SIG-M5 treated with dmso at 0.1 percent for 504 hours (cell line): ENCODE measurements around the gene TOMM7.

Experiments used
- DNase-seq: peaks from one replicate; lab custom pipeline; 2025; ENCODE audit not compliant: unreplicated experiment; lab: John Stamatoyannopoulos, UW

The TOMM7 gene

GRCh38 chr7:22822486-22823141 lies at the start of gene TOMM7:
Gene TOMM7, minus strand, starts transcription at chr7:22822849. Its CDS starts 70 bp downstream, at chr7:22822779.
- DNase-seq: peak; percentile 95

GRCh38 chr7:22872096-22872807 lies 49.6 kb upstream of the TOMM7 start:
- peak; percentile 72 for DNase-seq

GRCh38 chr7:22871661-22872060 lies 49.0 kb upstream of the TOMM7 start:
- no peak for DNase-seq

GRCh38 chr7:22868509-22868908 lies 45.9 kb upstream of the TOMM7 start:
- DNase-seq: peak; percentile 22

GRCh38 chr7:22867589-22867988 lies 44.9 kb upstream of the TOMM7 start:
- DNase-seq: no peak

- DNase-seq: no peak
Observed at GRCh38 chr7:22867003-22867402, 44.4 kb upstream of the TOMM7 start.

GRCh38 chr7:22865602-22865960 lies 42.9 kb upstream of the TOMM7 start:
- no peak for DNase-seq

- DNase-seq: no peak
Observed at GRCh38 chr7:22864855-22865601, 42.4 kb upstream of the TOMM7 start.

- DNase-seq: no peak
Observed at GRCh38 chr7:22864301-22864700, 41.7 kb upstream of the TOMM7 start.

GRCh38 chr7:22863156-22863899 lies 40.7 kb upstream of the TOMM7 start:
- no peak for DNase-seq

- no peak for DNase-seq
Observed at GRCh38 chr7:22861576-22861975, 38.9 kb upstream of the TOMM7 start.

- DNase-seq: peak; percentile 32
Observed at GRCh38 chr7:22860784-22861482, 38.3 kb upstream of the TOMM7 start.

GRCh38 chr7:22860337-22860736 lies 37.7 kb upstream of the TOMM7 start:
- DNase-seq: no peak

- DNase-seq: no peak
Observed at GRCh38 chr7:22859641-22860290, 37.1 kb upstream of the TOMM7 start.

GRCh38 chr7:22858640-22859561 lies 36.3 kb upstream of the TOMM7 start:
- DNase-seq: peak; percentile 54

GRCh38 chr7:22858274-22858639 lies 35.6 kb upstream of the TOMM7 start:
- no peak for DNase-seq

- no peak for DNase-seq
Observed at GRCh38 chr7:22856416-22856815, 33.8 kb upstream of the TOMM7 start.

- DNase-seq: peak; percentile 14
Observed at GRCh38 chr7:22855049-22855392, 32.4 kb upstream of the TOMM7 start.
